Dermis blood vessel endothelial cell (primary cell): ENCODE results near the gene C1S. TPM values are rescaled to one million over a fixed set of nuclear protein-coding genes. Genes with fewer than 3 reads are reported as not detected.

Source experiments
- DNase-seq: peaks from one replicate; pipeline ENCODE4 v3.0.0; 2010
- total RNA-seq: library from RNA; depleted of rRNA; stranded (reverse); fragments of >200 nt; gene quantifications from 2 replicates; pipeline ENCODE4 v1.2.3, GENCODE V29; 2014

Gene C1S
- total RNA-seq, 1 donor from 2014 or later: 1.4 TPM

DNA sequence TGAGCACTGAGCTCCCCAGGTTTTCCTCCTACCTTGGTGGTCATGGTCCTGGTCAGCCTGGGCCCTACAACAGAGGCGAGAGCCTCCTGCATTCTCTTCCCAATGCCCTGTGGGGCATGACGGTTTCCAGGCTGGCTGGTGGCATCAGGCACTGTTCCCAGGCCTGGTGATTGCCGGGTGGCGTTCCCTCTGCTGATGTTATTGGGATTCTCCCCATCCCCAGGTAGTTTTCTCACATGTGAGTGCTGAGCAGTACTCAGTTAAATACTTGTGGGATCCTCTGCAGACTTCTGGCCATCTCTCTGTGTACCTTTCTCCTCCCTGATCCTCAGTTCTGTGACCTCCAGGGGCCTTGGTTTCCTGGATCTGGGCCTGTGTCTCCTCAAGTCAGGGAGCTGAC lies 16.0 kb downstream of the C1S start:
- no peak for DNase-seq

DNA sequence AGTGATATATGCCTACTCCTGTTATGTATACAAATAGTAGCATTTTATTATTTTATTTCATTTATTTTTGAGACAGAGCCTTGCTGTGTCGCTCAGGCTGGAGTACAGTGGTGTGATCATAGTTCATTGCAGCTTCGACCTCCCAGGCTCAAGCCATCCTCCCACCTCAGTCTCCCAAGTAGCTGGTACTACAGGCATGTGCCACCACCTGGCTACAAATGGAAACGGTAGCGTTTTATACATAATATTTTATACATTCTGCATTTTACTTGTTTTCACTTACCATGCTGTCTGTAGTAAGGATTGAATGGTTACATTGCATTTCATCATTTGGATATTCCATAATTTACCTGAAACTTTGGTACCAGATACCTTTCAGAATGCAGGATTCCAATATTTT lies 17.6 kb downstream of the C1S start:
- DNase-seq: no peak

DNA sequence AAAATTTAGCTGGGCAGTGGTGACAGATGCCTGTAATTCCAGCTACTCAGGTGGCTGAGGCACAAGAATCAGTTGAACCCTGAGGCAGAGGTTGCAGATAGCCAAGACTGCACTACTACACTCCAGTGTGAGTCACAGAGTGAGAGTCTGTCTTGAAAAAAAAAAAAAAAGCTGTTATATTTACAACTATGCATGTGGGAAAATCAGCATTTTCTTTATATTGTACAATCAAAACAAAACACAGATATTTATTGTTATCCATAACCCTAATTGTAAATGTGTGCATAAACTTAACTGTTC lies 19.3 kb downstream of the C1S start:
- DNase-seq: no peak

DNA sequence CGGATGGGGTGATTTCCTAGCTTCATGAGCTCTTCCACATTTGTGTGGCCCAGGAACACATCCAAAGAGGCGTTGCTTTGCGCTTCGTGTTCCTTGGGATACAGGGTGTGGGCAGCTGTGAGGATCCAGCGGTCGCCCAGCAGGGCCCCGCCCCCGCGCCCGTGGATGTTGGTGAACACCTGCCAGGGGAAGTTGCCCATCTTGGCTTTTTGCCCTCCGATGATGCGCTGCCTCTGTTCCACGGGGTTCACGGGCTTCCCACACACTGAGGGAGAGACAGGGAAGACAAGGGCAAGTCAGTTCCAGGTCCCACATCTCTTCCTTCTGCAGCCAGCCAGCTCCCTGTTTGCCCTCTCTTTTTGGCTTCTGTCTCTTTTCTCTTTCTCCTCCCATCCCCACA lies 20.5 kb downstream of the C1S start:
- DNase-seq: no peak

DNA sequence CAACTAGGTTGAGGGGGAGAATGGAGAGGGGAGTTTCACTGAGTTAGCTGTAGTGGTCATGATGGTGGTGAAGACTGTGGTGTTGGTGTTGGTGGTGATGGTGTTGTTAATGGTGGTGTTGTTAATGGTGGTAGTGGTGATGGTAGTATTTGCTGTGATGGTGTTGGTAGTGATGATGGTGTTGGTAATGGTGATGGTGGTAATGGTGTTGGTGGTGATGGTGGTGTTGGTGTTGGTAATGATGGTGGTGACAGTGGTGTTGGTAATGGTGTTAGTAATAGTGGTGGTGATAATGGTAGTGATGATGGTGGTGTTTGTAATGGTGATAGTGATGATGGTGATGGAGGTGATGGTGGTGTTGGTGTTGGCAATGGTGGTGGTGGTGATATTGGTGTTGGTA lies 22.6 kb downstream of the C1S start:
- DNase-seq: no peak

DNA sequence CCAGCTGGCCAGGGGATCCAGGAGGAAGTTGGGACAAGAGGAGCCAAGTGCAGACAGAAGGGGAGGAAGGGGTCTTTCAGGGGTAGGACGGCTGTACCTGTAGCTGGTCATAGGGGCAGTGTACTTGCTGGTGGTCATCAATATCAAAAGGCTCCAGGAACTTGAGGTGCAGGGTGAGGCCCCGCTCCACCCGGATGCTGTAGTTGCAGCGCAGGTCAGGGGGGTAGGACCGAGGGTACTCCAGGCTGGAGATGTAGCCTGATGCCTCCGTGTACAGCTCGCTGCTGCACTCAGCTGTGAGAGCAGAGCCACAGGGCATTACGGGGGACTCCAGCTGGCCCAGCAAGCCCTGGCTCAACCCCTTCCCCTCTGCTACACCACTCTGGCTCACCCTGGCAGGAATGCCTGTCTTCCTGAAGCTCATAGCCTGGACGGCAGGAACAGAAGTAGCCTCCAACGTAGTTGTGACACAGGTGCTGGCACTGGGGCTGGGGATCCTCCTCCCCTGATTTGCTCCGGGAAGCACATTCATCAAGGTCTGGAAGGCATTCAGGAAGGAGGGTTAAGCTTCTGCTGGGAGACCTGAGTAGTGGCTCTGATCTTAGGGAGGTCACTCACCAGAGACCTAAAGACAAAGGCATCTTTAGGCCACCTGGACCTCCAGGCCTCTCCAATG lies 28.8 kb downstream of the C1S start:
- no peak for DNase-seq

DNA sequence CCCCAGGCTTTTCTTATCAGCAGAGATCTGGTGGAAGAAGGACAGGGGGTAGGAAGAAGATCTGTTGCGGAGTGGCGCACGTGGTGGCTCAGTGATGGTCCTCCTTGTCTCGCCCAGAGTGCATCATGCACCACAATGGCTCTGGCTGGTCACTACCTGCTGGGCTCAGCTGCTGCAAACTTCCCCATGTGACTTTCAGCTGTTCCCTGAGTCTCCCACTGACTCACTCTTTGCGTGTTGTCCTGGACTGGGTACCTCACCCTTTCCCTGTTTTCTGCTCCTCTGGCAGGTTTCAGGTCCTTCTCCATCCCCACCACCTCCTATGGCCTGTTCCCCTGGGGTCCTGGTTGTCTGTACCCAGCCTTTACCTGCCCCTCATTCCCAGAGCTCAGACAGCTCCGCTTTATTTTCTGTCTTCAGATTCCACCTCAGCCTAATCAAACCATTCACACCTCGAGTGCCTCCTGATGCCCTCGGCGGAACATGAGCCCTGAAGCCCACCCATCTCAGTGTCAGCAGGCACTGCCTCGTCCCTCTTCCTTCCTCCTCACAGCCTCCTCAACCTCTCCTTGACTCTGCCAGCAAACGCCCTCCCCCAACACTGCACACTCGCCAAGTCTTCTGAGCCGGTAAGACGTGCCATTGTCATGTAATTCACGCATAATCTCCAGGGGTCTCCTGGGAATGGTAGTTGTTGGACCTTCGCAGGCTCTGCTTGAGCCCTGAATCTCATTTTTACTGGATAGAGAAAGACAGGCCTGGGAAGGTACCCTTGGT lies 29.9 kb downstream of the C1S start:
- DNase-seq: no peak

DNA sequence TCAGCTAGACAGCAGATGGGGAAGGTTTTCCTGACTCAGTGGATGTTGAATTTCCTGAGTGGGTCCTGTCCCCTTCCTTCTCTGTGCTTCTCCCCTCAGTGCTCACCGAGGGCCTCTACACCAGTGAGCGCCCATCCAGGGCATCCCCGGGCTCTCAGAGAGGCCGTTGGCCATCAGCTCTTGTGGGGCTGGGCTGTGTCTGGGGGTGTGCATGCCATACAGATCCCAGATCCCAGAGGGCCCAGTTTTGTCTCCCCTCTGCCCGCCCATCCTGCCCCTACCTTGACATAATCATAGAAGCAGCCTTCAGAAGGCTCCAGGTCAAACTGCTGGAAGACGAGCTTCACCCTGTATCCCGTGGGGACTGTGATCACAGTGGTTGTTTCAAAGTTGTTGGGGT lies 30.7 kb downstream of the C1S start:
- no peak for DNase-seq

DNA sequence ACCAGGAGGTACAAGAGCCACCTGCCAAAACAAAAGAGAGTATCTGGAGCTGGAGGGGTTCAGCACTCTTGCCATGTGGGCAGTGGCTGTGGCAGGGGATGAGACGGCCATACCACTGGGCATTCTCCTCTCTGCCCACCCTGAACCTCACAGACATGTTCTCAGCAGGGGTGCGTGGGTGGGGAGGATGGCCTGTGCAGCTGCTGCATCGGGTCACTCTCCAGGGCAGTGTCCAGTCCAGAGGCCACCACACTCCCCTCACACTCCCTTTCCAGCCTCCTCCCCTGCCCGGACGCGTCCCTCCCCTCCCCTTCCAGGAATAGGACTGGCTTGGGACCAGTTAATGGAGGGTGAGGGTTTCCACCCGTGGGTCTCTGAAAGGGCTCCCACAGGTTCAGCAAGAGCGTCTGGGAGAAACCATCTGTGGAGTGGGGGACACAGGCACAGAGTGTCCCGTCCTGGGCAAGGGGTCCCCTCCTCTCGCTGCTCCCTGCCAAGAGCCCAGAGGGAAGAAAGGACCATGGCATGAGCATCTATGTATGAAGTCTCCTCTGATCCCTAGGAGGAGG lies 31.2 kb downstream of the C1S start:
- no peak for DNase-seq

DNA sequence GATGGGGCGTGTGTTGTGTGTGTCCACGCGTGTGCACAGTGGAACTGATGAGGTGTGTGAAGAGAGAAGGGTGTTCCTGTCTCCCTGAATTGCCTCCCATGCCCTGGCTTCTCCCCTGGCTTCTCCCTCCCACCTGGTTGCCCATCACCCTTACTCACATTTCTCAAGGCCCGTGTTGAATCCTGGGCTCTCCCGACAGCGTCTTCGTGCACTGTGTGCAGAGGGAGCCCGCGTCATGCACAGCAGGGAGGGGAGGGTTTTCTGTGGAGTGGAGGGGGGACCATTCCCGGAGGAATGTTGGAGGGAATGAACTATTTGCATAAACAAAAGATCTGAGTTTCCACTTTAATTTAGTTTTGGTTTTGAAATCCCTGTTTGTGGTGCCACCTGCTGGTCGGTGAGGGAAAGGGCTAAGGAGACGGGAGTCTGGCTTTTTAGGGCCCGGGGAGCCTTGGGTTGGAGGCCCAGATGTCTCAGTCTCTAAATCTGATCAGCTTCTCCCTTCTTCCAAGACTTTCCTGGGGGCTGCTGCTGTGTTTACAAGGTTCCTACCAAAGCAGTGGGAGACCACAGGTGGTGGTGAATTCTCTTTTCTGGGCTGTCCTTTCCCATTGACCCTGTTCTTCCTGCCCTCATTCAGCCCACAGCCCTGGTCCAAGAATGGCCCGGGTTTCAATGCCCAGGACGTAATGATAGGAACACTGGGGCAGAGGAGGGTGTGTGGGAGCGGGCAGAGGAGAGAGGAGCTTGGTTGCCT lies 31.9 kb downstream of the C1S start, which contains the start of gene C1R:
Gene C1R, minus strand, starts transcription at position 217 of the 757 bp plus-strand sequence. Its CDS starts 57 bp downstream, at position 160.
- DNase-seq: peak; percentile 72

DNA sequence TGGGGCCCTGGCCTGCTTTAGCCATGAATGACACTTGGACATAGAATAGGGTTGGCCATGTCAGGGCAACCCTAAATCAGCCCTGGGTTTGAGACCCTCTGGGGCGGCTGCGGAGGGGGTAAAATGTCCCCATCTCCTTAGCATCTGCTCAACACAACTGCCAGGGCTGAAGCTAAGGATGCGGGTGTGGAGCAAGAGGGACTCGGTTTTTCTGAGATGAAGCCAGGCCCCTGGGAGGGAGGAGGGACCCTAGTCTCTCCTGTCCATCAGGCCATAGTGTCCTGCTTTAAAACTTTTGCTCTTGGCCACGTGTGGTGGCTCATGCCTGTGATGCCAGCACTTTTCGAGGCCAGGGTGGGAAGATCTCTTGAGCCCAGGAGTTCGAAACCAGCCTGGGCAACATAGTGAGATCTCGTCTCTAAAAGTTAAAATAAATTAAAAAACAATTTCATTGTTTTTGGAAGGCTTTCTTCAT lies 32.5 kb downstream of the C1S start:
- no peak for DNase-seq

DNA sequence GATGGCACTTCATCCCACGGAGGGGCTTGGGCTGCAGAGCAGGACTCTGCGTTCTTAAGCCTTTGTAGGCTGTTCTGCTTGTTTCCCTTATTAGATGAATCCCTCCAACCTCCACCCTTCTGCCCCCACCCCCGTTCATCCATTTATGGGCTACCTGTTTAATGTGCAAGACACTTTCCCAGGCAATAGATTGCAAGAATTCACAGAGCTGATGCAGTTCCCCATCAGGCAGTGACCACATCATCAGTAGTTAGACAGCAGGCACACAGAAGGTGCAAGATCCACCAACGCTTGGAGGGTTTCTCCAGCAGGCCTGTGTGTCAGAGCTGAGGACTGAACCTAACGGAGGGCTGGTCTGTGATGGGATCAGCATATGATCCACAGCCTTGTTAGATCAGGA lies 33.0 kb downstream of the C1S start:
- DNase-seq: no peak

DNA sequence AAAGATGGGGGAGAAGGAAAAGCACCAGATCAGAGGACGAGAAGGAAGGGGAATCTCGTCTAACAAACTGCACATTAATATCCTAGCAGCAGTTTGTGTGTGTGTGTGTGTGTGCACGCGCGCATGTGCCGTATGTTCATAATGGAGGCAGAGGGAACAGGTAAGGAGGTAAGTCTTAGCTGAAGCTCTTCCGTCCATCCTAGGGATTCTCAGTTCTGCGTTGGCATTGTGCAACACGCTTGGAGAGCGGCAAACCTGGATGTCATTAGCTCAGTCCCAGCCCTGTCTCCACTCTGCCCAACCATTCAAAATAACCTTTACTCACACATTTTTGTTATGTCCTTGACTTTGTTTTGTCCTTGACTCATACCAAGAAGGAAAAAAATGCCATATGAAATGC lies 33.4 kb downstream of the C1S start:
- DNase-seq: no peak

DNA sequence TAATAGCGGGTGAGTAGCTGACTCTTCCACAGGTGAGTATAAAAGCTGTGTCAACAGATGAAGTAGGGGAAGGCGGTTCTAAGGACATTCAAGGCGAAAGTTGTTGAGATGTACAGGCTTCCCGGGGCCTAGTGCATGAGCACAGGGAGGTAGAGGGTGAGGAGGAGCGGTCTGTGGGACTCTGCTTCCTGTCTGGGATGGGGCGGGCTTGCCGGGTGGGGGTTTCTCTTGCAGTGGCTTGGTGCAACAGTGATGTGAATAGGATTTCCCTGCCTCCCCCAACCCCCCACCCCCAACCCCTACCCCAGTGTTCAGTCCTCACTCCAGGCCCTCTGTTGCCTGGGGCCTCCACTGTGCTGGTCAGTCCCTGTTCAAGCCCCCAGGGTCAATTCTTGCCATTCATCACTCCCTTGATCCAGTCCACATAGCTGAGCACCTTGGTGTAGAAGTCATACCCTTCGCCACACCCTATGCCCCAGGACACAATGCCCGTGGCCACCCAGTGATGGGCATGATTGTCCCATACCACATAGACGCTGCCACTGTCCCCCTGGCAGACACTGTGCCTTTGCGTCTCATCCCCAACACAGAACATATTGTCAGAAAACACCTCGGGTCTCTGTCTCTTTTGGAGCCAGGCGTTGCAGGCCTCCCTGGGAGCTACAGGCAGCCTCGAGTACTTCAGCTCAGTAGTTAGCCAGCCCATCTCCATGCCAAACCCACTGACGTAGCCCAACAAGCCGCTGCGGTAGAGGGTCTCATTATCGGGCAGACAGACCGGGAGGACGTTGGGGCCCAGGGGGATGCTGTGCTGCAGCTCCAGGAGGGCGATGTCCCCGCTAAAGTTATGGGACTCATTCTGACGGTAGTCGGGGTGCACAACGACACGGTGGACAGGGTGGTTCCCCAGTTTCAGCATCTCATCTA lies 35.8 kb downstream of the C1S start:
- DNase-seq: no peak

DNA sequence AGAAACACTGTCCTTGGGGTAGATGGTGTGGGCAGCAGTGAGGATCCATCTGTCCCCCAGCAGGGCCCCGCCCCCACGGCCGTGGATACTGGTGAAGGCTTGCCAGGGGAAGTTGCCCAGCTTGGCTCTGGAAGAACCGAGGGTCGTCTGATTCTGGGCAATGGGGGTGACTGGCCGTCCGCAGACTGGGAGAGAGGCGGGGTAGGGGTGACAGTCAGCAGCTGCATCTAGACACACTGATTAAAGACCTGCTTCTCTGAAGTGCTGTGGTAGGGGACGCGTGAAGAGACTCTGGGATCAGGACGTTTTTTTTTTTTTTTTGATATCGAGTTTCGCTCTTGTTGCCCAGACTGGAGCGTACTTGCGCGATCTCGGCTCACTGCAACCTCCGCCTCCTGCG lies 36.5 kb downstream of the C1S start:
- no peak for DNase-seq

DNA sequence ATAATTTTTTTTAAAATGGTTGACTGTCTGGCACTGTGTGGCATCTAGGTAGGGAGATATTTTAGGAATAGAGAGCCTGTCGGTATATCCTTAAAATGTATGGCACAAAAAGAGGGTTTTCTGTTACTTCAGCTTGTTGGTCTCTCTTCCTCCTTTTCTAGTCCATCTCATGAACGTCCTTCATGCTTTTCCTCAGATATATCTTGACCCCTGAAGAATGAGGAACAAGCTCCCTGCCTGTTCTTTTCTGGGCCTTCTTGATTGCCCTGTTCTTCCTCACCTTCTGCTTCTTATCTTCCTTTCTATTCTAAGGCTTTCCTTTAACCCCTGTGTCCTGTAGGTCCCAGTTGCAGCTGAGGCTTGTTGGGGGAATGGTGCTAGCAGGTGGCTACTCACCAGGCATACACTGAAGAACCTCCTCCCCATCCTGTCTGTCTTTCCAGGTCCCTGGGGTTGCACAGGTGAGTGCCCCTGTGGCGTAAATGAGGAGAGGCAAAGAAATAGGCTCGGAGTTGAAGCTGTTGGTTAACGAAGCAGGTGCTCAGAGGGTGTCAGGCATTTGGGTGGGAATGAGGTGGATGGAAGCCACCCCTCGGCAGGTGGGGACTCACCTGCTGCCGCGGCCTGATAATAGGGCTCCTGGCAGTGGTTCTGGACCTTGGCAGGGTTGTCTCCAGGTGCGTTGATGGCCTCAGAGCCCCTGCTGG lies 38.9 kb downstream of the C1S start:
- DNase-seq: no peak

DNA sequence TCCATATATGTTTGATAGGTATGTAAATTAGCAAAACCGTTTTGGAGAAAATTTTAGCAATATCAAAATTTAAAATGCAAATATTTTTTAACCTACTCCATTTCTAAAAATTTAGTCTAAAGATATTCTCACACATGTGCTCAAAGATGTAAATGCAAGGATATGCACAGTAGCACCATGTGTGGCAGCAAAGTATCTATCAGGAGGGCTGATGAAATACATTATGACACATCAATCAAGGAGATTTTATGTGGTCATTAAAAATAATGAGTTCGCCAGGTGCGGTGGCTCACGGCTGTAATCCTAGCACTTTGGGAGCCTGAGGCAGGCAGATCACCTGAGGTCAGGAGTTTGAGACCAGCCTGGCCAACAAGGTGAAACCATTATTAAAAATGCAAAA lies 39.7 kb downstream of the C1S start:
- DNase-seq: no peak

DNA sequence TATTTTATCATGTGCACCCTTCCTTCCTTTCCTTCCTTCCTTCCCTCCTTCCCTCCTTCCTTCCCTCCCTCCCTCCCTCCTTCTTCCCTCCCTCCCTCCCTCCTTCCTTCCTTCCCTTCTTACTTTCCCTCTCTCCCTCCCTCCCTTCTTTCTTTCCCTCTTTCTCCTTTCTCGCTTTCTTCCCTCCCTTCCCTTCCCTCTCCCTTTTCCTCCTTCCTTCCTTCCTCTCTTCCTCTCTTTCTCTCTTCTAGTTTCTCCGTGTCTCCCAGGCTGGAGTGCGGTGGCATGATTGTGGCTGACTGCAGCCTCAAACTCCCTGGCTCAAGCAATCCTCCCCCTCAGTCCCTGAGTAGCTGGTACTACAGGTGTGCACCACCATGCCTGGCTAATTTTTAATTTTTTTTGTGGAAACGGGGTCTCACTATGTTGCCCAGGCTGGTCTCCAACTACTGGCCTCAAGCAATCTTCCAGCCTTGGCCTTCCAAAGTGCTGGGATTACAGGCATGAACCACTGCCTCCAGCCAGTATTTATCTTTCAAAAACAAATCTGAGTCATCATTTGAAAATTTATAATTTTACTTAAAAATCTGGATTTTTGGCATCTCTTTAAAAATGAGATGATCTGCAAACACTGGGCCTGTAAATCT lies 40.7 kb downstream of the C1S start:
- DNase-seq: no peak

DNA sequence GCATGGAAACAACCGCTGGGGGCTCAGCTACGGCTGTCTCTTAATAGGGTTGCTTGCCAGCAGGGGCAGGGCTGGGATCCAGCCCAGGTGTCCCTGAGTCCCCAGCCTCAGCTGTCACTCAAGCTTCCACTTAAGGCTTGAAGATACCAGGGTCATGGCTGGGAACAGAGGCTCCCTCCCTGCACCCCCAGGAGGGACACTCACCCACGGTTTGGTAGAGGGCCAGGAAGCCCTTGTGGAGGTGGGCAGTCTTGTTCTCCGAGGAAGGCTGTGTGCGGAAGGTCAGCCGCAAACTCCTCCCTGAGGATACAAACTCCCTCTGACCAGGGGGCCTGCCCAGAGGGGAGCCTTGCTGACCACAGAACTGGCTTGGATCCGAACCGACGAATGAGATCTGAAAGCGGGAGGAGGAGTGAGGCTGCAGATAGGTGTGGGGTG lies 41.2 kb downstream of the C1S start:
- no peak for DNase-seq

DNA sequence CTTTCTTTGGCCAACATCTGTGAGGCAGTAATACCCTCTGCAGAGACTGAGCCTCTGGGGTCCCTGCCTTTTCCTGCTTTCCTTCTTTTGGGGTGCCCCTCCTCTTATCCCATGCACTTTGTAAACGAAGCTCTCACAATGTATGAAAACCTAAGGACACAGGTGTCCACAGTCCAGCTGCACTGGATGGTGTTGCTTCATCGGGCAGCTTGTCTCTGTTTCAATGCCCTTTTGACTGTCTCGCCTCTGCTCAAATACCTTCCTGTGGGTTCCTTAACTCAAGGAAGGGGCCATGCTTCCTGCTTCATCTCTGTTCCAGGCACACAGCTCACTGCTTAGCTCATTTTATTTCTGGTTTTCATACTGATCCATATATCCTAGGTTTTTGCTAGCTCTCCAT lies 42.1 kb downstream of the C1S start:
- no peak for DNase-seq
